Mesenchymal stem cell (in vitro differentiated cells and primary cell): ENCODE results near the gene GMPPA.

Source experiments
- DNase-seq: peaks from one replicate; pipeline ENCODE4 v3.0.0-alpha.2; 2013
- H2AFZ ChIP-seq: one replicate; pipeline ENCODE4 v1.6.1; 2013; ENCODE audit warnings: low read depth, mild to moderate bottlenecking, control low read depth, inconsistent platforms, low read length, moderate library complexity
- H2AK5ac ChIP-seq: 2 replicates; pipeline ENCODE4 v1.6.1; 2013; ENCODE audit warnings: low read length, moderate library complexity, mild to moderate bottlenecking, inconsistent platforms; ENCODE audit not compliant: severe bottlenecking
- H2BK120ac ChIP-seq: one replicate; pipeline ENCODE4 v1.6.1; 2013; ENCODE audit warnings: low read depth, mild to moderate bottlenecking, inconsistent platforms, low read length, moderate library complexity
- H2BK12ac ChIP-seq, 2 experiments: one replicate each; pipeline ENCODE4 v1.6.1; 2013; ENCODE audit warnings: inconsistent platforms in 2 of 2, low read length in 2 of 2, mild to moderate bottlenecking in 2 of 2, moderate library complexity in 2 of 2, control low read depth in 1 of 2
- H2BK15ac ChIP-seq: one replicate; pipeline ENCODE4 v1.6.1; 2013; ENCODE audit warnings: mild to moderate bottlenecking, low read depth, inconsistent platforms; ENCODE audit not compliant: poor library complexity, severe bottlenecking
- H2BK5ac ChIP-seq: 2 replicates; pipeline ENCODE4 v1.6.1; 2013; ENCODE audit warnings: low read depth, mild to moderate bottlenecking, low read length, control low read depth, inconsistent platforms; ENCODE audit not compliant: poor library complexity, severe bottlenecking
- H3K14ac ChIP-seq, 2 experiments: one replicate each; pipeline ENCODE4 v1.6.1; 2013; ENCODE audit warnings: inconsistent platforms in 2 of 2, low read length in 2 of 2, control low read depth in 1 of 2, mild to moderate bottlenecking in 1 of 2, moderate library complexity in 1 of 2
- H3K18ac ChIP-seq, 2 experiments: one replicate each; pipeline ENCODE4 v1.6.1; 2013; ENCODE audit warnings: inconsistent platforms in 2 of 2, low read length in 2 of 2, control low read depth in 1 of 2, low read depth in 1 of 2, mild to moderate bottlenecking in 1 of 2
- H3K23ac ChIP-seq, 2 experiments: one replicate each; pipeline ENCODE4 v1.6.1; 2013; ENCODE audit warnings: inconsistent platforms in 2 of 2, low read length in 2 of 2, mild to moderate bottlenecking in 2 of 2, moderate library complexity in 2 of 2, control low read depth in 1 of 2
- H3K27ac ChIP-seq: 2 replicates; pipeline ENCODE4 v1.5.1; 2013; ENCODE audit warnings: mild to moderate bottlenecking, moderate library complexity, low read length, control low read depth, inconsistent platforms; ENCODE audit not compliant: poor library complexity, severe bottlenecking
- H3K27me3 ChIP-seq, 2 experiments: 2 replicates each; pipeline versions ENCODE4 v1.6.1 to v1.7.0; 2013; ENCODE audit warnings: low read length in 2 of 2, mild to moderate bottlenecking in 2 of 2, moderate library complexity in 2 of 2, control low read depth in 1 of 2, inconsistent platforms in 1 of 2; ENCODE audit not compliant: control insufficient read depth in 1 of 2, insufficient read depth in 1 of 2
- H3K36me3 ChIP-seq, 2 experiments: 2 replicates each; pipeline versions ENCODE4 v1.6.1 to v1.7.0; 2013; ENCODE audit warnings: low read length in 2 of 2, control low read depth in 1 of 2, inconsistent platforms in 1 of 2, low read depth in 1 of 2, mild to moderate bottlenecking in 1 of 2; ENCODE audit not compliant: insufficient read depth in 2 of 2, control insufficient read depth in 1 of 2
- H3K4ac ChIP-seq, 2 experiments: one replicate each; pipeline ENCODE4 v1.6.1; 2013; ENCODE audit warnings: inconsistent platforms in 2 of 2, low read length in 2 of 2, mild to moderate bottlenecking in 2 of 2, moderate library complexity in 2 of 2, control low read depth in 1 of 2, low read depth in 1 of 2
- H3K4me1 ChIP-seq: 2 replicates; pipeline ENCODE4 v1.6.1; 2013; ENCODE audit warnings: low read depth, low read length, control low read depth; ENCODE audit not compliant: control insufficient read depth, insufficient read depth
- H3K4me2 ChIP-seq: 2 replicates; pipeline ENCODE4 v1.6.1; 2013; ENCODE audit warnings: low read length, mild to moderate bottlenecking, inconsistent platforms; ENCODE audit not compliant: poor library complexity, severe bottlenecking
- H3K4me3 ChIP-seq, 2 experiments: 2 replicates each; pipeline versions ENCODE4 v1.5.1 to v1.7.0; 2013; ENCODE audit warnings: low read length in 2 of 2, mild to moderate bottlenecking in 2 of 2, control low read depth in 1 of 2, low read depth in 1 of 2; ENCODE audit not compliant: insufficient read depth in 1 of 2
- H3K79me1 ChIP-seq: replicated peaks from 2 replicates; pipeline ENCODE4 v1.6.1; 2013; ENCODE audit warnings: mild to moderate bottlenecking, control low read depth, low read length, inconsistent platforms; ENCODE audit not compliant: poor library complexity, severe bottlenecking
- H3K9ac ChIP-seq: 2 replicates; pipeline ENCODE4 v1.7.0; 2013; ENCODE audit warnings: mild to moderate bottlenecking, low read length, moderate library complexity
- H3K9me3 ChIP-seq: 2 replicates; pipeline ENCODE4 v1.7.0; 2013; ENCODE audit warnings: mild to moderate bottlenecking, low read length; ENCODE audit not compliant: control insufficient read depth
- H4K8ac ChIP-seq: one replicate; pipeline ENCODE4 v1.6.1; 2013; ENCODE audit warnings: inconsistent platforms, mild to moderate bottlenecking, low read length, moderate library complexity
- H4K91ac ChIP-seq: one replicate; pipeline ENCODE4 v1.6.1; 2013; ENCODE audit warnings: mild to moderate bottlenecking, low read length, inconsistent platforms
- WGBS: methylation state at CpG from one replicate; pipeline ENCODE4 v1.1.7; 2013; ENCODE audit warnings: mixed read lengths; 5-methylcytosine and 5-hydroxymethylcytosine counted together

Gene GMPPA

GRCh38 chr2:219483451-219484342, 15.0 kb upstream of the GMPPA start:
- Histone ChIP-seq H3K4me1 (peaks cover 28% of the 10 kb centered on the region), H3K9ac (no peak overlapping the region), H3K23ac (no peak overlapping the region), H2BK5ac (no peak overlapping the region), H3K9me3 (no peaks in the 10 kb centered on the region), H2AFZ (peak overlapping the region; percentile 32), H2AK5ac (no peak overlapping the region), H3K79me1 (no peaks in the 10 kb centered on the region), H3K4me3 (no peak overlapping the region), H4K91ac (no peak overlapping the region), H4K8ac (no peak overlapping the region), H3K4me2 (peak overlapping the region; percentile 69), H2BK120ac (no peak overlapping the region), H3K36me3 (peaks cover 59 to 71% of the 10 kb centered on the region in 2 experiments), H3K27me3 (peaks cover 3 to 19% of the 10 kb centered on the region in 2 experiments), H3K14ac (peak overlapping the region in 1 of 2 experiments; percentile 19), H3K4ac (no peak overlapping the region), H2BK15ac (no peak overlapping the region), H3K18ac (peak overlapping the region in 1 of 2 experiments; percentile 49), H2BK12ac (no peak overlapping the region), H3K27ac (no peak overlapping the region)
- no peak for DNase-seq
- WGBS, result 33% methylated on average over 58 of the region's 58 CpGs

GRCh38 chr2:219484343-219485200, 14.1 kb upstream of the GMPPA start:
- H3K36me3 ChIP-seq, result peaks cover 61 to 67% of the 10 kb centered on the region in 2 experiments

GRCh38 chr2:219485201-219485580, 13.5 kb upstream of the GMPPA start:
- H3K36me3 ChIP-seq, result peaks cover 61 to 66% of the 10 kb centered on the region in 2 experiments
- no peak overlapping the region for H3K9ac ChIP-seq
- DNase-seq, result no peak
- WGBS, result 35% methylated on average over 4 of the region's 12 CpGs
- H4K91ac ChIP-seq, result no peak overlapping the region
- H3K4me1 ChIP-seq, result peaks cover 28% of the 10 kb centered on the region
- no peak overlapping the region for H3K27ac ChIP-seq
- no peaks in the 10 kb centered on the region for H3K9me3 ChIP-seq
- H2AFZ ChIP-seq, result no peak overlapping the region
- no peak overlapping the region for H2BK5ac ChIP-seq
- H3K4me2 ChIP-seq, result no peak overlapping the region
- H4K8ac ChIP-seq, result no peak overlapping the region
- peaks cover 3 to 19% of the 10 kb centered on the region in 2 experiments for H3K27me3 ChIP-seq
- H3K18ac ChIP-seq, result no peak overlapping the region
- H3K4ac ChIP-seq, result no peak overlapping the region
- no peaks in the 10 kb centered on the region for H3K79me1 ChIP-seq
- peak overlapping the region in 1 of 2 experiments; percentile 98 for H3K23ac ChIP-seq
- H3K4me3 ChIP-seq, result no peak overlapping the region
- no peak overlapping the region for H2BK120ac ChIP-seq
- no peak overlapping the region for H2BK12ac ChIP-seq
- H3K14ac ChIP-seq, result no peak overlapping the region
- no peak overlapping the region for H2AK5ac ChIP-seq
- no peak overlapping the region for H2BK15ac ChIP-seq

More at GRCh38 chr2:219484343-219485200, 14.1 kb upstream of the GMPPA start:
- Histone ChIP-seq H3K14ac (peak overlapping the region in 1 of 2 experiments; percentile 22), H3K4me3 (peak overlapping the region; percentile 20 to 29), H3K4me1 (peaks cover 28% of the 10 kb centered on the region), H3K79me1 (no peaks in the 10 kb centered on the region), H2BK15ac (peak overlapping the region; percentile 12), H3K23ac (peak overlapping the region in 1 of 2 experiments; percentile 98), H3K27ac (no peak overlapping the region), H2AFZ (peak overlapping the region; percentile 32), H2BK5ac (no peak overlapping the region), H2BK120ac (no peak overlapping the region), H4K8ac (peak overlapping the region; percentile 51), H2AK5ac (no peak overlapping the region), H3K4me2 (peak overlapping the region; percentile 69), H3K9me3 (no peaks in the 10 kb centered on the region), H2BK12ac (peak overlapping the region in 1 of 2 experiments; percentile 23), H4K91ac (no peak overlapping the region), H3K18ac (peak overlapping the region in 1 of 2 experiments; percentile 59), H3K9ac (no peak overlapping the region), H3K4ac (no peak overlapping the region), H3K27me3 (peaks cover 3 to 19% of the 10 kb centered on the region in 2 experiments)
- 3% methylated on average over 75 of the region's 89 CpGs for WGBS
- DNase-seq, result peak; percentile 32
